ENCODE measurements around the gene CLEC2A. TPM values are rescaled to one million over a fixed set of nuclear protein-coding genes. Genes with fewer than 3 reads are reported as not detected.
"Not testable (repeated sequence)": the region's sequence is repeated elsewhere in the genome, so short reads cannot be mapped to it uniquely, and the experiment has no call there.

The CLEC2A gene, protein sequence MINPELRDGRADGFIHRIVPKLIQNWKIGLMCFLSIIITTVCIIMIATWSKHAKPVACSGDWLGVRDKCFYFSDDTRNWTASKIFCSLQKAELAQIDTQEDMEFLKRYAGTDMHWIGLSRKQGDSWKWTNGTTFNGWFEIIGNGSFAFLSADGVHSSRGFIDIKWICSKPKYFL
- total RNA-seq = not detected

DNA sequence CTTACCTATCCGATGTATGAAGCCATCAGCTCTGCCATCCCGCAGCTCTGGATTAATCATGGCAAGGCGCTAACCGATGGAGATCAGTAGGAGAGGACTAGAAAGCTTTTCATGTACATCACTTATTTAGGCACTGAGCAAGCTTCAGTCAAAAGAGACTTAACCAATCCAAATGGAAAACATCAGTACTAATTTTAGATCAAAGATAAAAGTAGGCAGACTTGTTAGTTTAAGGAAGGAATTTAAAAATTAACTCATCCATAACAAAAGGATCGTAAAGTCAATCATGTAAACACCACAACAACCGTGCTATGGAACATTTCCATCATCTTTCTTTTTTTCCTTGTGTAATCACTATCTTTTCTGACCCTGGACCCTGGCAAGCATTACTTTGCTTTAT, at the start of gene CLEC2A:
Gene CLEC2A (minus strand): TSS at position 101 of the 400 bp plus-strand sequence. CDS start 41 bp downstream, at position 60.
- no peak for DNase-seq (ENCODE audit: low spot score)

DNA sequence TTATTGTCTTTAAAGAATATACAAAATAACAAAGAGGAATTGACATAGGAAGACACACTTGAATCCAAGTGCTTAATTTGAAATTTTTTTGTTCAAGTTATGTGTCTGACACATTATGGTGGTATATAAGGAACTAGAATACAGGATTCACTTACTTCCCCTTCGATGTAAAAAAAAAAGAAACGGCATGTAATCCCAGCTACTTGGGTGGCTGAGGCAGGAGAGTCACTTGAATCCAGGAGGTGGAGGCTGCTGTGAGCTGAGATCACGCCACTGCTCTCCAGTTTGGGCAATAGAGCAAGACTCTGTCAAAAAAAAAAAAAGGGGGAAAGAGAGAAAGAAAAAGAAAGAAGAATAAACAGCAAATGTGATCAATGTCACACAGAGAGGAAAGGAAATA, 48.0 kb upstream of the CLEC2A start:
- DNase-seq (ENCODE audit: low spot score) = no peak

DNA sequence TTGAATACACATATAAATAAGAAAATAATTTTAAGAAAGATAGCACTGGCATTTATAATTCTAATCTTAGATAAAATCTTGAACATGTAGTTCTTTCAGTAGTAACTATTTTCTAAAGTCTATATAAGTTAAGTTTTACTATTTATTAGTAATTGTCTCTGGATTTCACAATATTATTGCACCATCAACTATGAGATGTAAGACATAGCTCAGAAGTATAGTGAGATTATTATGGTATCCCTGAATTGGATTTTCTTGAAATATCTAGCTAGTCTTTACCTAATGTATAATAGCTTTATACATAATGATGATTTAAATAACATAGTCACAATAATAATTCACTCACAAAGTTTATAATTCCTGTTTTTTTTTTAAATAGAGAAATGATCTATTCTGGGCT, 45.7 kb upstream of the CLEC2A start:
- DNase-seq (ENCODE audit: low spot score) = no peak

DNA sequence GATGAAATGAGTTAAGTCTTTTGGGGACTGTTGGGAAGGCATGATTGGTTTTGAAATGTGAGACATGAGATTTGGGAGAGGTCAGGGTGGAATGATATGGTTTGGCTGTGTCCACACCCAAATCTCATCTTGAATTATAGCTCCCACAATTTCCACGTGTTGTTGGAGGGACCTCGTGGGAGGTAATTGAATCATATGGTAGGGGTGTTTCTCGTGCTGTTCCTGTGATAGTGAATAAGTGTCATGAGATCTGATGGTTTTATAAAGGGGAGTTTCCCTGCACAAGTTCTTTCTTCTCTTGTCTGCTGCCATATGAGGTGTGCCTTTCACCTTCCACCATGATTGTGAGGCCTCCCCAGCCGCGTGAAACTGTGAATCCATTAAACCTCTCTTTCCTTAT, 44.5 kb upstream of the CLEC2A start:
- DNase-seq (ENCODE audit: low spot score) = not testable (repeated sequence)

DNA sequence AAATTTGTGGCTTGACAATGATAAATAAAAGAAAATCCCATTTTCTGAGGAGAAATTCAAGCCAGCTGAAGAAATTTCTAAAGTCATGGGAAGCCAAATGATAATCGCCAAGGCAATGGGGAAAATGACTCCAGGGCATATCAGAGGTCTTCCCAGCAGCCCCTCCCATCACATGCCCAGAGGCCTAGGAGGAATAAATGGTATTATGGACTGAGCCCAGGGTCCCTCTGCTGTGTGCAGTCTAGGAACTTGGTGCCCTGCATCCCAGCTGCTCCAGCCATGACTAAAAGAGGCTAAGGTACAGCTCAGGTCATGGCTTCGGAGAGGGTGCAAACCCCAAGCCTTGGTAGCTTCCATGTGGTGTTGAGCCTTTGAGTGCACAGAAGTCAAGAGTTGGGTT, 43.4 kb upstream of the CLEC2A start:
- DNase-seq (ENCODE audit: low spot score) = no peak

DNA sequence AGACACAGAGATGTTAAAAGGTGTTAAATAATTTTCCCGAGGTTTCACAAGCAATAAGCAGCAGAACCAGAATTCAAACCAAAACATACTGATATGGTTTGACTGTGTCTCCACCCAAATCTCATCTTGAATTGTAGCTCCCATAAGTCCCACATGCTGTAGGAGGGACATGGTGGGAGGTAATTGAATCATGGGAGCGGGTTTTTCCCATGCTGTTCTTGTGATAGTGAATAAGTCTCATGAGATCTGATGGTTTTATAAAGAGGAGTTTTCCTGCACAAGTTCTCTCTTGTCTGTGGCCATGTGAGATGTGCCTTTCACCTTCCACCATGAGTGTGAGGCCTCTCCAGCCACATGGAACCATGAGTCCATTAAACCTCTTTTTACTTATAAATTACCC, 42.6 kb upstream of the CLEC2A start:
- not testable (repeated sequence) for DNase-seq (ENCODE audit: low spot score)

DNA sequence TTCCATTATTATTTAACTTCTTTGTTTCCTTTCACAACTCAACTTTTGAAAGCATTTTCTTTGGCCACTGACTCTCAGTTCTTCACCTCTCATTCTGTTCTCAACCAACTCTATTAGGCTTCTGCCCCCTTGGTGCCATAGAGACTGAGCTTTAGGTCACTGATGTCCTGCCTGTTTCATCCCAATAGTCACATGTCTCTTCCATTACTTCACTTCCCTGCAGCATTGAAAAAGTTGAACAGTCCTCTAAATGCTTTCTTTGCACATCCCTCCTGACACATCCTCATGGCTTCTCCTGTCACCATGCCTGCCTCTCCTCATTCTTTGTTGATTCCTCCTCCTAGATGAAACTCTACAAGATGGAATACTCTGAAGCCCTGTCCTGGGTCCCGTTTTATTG, 41.8 kb upstream of the CLEC2A start:
- DNase-seq (ENCODE audit: low spot score) = no peak

DNA sequence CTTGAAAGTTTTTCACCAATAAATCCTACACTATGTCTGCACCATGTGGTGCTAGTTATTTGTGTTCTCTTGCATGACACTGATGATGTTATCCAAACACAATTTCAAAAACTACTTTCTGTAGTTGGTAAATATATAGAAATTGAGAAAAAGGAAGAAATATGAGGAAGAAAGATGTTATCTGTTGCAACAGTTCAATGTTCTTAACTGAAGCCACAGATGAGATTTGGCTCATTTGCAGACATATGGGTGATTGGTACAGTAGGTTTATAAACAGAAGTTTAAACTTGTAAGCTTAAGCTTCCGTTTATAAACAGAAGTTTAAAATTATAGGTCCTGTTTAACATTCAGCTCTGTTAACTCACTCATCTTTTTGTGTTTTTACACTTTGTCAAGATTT, 39.0 kb upstream of the CLEC2A start, which contains the start of gene CLEC12A:
Gene CLEC12A (plus strand): TSS at position 229 of the 400 bp plus-strand sequence. CDS start 188 bp downstream, outside the sequence.
- no peak for DNase-seq (ENCODE audit: low spot score)

DNA sequence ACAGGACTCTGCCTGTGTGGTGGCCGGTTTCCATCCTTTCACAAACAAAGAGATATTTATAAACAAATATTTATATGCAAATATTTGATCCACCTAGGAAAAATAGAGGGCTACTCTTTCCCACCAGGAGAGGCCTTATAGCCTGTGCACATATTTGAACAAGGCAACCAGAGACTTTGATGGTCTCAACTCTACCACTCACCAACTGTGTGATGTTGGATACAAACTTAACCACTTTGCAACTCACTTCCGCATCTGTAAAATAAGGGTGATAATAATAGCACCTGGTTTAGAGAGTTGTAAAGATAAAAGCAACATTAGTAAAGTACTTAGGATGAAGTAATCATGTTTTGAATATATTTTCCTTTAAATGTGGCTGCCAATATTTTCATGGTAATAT, 37.5 kb upstream of the CLEC2A start:
- no peak for DNase-seq (ENCODE audit: low spot score)

DNA sequence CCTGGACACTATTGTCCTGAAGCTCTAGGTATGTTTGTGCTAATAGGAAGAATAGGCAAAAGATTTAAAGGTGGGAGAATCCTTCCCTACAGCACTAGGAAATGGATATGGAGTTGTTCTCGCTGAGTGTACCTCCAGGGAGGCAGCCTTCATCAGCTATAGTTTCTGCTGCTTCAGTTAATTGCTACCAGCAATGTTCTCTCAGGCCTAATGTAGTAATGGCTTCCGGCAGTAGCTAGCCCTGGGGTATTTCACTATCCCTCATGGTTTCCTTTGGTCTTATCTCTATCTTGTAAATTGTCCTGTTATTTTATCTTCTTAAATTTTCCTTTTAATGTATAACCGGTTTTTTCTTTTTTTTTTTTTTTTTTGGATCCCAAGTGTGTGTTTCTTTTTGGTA, 29.7 kb upstream of the CLEC2A start:
- no peak for DNase-seq (ENCODE audit: low spot score)

DNA sequence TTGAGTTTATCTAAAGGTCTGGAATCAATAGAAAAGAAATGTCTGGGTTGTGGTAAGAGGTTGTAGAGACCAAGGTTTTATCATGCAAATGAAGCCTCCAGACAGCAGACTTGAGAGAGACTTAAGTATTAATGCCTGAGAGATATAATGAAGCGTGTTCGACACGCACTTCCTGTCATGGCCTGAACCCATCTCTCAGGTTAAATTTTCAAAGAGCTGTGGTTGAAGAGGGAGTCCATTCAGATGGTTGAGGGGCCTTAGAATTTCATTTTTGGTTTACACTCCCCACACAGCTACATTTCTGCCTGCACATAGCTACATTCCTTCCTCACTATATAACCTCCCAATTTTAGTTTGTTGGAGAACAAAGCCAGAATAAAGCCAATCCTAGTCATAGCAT, 28.9 kb upstream of the CLEC2A start:
- DNase-seq (ENCODE audit: low spot score) = no peak

DNA sequence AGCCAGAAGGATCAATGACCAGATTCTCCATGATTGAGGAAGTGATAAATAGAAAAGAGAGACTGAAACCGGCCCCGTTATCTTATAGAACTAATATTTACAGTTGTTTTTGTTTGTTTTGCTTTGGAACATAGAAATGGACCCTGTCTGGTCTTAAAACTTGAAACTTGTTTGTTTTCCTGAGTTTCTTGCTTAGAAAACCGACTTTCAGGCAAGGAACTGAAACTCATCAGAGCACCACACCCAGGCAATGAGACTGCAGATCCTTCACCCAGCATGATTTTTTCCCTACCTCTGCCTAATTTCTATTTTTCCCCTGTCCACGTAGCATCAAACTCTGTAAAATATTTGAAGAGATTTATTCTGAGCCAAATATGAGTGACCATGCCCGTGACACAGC, 28.4 kb upstream of the CLEC2A start:
- no peak for DNase-seq (ENCODE audit: low spot score)

DNA sequence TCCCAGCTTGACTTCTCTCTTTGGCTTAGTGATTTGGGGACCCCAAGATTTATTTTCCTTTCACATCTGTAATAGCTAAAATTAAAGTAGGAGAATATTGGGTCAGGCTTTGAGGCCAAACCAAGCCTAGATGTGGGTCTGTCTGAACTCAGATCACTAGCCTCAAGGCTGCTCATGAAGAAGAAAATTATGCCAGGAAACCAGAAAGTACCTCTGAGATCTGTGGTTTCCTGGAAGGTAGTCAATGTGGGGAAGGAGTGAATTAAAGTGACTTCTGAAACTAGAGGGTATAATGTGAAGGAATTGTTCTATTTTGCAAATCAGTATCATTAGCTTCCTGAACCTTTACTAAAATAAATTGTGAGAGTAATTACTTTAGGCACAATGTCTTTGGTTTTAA, 25.7 kb upstream of the CLEC2A start:
- no peak for DNase-seq (ENCODE audit: low spot score)

DNA sequence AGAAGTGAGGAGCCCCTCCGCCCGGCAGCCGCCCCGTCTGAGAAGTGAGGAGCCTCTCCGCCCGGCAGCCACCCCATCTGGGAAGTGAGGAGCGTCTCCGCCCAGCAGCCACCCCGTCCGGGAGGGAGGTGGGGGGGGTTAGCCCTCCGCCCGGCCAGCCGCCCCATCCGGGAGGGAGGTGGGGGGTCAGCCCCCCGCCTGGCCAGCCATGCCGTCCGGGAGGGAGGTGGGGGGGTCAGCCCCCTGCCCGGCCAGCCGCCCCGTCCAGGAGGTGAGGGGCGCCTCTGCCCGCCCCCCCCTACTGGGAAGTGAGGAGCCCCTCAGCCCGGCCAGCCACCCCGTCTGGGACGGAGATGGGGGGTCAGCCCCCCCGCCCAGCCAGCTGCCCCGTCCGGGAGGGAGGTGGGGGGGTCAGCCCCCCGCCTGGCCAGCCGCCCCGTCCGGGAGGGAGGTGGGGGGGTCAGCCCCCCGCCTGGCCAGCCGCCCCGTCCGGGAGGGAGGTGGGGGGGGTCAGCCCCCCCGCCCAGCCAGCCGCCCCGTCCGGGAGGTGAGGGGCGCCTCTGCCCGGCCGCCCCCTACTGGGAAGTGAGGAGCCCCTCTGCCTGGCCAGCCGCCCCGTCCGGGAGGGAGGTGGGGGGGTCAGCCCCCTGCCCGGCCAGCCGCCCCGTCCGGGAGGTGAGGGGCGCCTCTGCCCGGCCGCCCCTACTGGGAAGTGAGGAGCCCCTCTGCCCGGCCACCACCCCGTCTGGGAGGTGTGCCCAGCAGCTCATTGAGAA, 21.0 kb upstream of the CLEC2A start:
- not testable (repeated sequence) for DNase-seq (ENCODE audit: low spot score)

DNA sequence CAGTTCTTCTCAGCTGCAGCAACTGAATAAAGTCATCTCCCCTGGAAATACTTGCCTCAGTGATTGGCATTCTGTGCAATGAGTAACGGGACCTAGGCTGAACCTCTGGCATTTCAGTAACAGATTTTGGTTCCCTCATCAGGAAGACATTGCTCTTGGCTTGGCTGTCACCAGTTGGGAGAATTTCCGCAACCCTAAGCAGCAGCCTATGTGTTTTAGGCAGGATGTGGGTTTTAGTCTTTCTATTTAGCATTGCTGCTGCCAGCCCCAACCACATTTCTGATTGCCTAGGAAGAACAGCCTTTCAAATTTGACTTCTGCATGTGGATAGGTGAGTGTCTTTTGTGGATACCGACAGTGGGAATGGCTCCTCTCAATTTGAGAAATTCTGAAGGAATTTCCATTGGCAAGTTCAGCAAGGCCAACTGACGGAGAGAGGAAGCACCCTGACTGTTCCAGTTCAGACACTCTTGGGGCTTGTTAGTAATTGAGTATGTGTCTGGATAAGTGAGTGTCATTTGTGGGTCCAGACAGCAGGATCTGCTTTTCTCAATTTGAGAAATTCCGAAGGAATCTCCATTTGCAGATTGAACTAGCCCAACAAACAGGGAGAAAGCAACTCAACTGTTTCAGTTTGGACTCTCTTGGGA, 19.0 kb upstream of the CLEC2A start:
- no peak for DNase-seq (ENCODE audit: low spot score)

DNA sequence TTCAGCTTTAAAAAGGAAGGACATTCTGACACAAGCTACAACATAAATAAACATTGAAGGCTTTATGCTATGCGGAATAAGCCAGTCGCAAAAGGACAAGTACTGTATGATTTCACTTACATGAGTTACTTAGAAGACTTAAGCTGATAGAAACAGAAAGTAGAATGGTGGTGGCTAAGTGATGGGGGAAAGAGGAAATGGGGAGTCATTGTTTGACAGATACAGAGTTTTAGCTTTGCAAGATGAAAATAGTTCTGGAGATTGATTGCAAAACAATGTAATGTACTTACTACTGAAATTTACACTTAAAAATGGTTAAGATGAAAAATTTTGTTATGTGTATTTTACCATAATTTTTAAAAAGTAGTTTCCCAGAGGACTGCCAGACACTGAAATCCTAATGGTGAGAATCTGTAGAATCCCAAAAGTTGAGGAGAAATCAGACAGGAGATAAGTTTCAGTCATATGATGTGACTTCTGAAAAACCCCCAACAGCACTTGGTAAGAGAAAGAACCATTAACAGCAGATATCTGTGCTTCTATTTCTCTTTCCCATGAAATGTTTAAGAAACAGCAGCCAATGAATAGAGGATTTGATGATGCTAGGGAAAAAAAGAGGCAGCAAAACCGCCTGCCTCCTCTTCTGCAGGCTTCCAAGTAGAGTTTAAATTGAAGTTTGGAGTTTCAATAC, 16.6 kb upstream of the CLEC2A start:
- DNase-seq (ENCODE audit: low spot score) = no peak

DNA sequence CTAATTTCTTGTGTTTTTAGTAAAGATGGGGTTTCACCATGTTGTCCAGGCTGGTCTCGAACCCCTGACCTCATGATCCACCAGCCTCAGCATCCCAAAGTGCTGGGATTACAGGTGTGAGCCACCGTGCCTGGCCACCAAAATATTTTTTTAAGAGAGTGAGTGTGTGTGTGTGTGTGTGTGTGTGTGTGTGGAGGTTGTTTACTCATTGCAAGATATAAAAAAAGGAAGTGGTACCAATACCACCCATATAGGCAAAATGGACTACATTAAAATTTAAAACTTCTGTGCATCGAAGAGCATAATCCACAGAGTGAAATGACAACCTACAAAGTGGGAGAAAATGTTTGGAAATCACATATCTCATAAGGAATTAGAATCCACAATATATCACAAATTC, 15.5 kb upstream of the CLEC2A start:
- DNase-seq (ENCODE audit: low spot score) = no peak

DNA sequence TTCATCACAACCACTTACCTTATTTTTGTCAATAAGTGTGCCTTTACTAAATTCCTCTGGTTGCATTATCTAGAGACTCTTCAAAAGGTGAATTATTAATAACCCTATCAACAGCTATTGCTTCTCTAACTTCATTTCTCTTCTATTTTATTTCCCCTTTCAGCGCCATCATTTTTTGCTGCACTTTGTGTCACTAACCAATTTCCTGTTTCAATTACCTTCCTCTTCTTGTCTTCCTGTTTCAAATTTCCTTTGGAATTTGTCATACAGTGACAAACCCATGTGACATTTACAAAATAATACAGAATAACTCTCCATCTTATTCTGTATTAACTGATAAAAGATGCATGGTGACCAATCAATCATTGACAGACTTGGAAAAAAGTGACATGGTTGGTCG, 12.2 kb upstream of the CLEC2A start:
- no peak for DNase-seq (ENCODE audit: low spot score)

DNA sequence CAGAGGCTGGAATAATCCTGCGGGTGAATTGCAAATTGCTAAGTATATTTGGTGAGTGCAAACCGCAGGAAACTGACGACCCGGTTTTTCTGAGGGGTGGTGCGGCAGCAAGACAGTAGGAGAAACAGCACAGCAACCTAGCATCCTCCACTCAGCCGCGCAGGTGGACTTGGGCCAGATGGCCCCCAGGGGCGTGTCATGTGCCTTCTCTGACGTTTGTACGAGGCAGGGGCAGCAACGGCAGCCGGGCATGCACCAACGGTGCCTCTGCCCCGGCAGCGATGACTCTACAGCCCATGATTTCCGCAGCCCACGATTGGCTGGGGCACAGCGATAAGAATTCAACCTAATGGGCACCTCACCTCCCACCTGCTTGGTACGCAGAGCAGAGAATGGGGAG, 11.1 kb upstream of the CLEC2A start:
- no peak for DNase-seq (ENCODE audit: low spot score)

DNA sequence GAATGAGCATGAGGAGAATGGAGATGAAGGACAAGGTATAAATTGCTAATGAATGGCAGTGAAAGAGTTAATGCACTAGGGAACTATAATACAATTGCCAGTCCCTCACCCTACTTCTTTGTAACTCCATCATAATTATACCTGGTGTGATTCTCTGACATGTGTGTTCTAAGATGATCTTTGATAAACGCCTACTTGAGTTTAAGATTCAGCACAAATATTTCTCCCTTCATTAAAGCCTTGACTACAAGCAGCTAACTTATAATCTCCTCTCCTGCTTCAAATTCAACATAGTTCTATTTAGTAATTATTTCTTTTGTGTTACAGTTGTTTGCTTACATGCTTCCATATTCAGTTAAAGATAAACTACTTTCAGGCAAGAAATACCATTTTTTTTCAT, 9.7 kb upstream of the CLEC2A start:
- no peak for DNase-seq (ENCODE audit: low spot score)

DNA sequence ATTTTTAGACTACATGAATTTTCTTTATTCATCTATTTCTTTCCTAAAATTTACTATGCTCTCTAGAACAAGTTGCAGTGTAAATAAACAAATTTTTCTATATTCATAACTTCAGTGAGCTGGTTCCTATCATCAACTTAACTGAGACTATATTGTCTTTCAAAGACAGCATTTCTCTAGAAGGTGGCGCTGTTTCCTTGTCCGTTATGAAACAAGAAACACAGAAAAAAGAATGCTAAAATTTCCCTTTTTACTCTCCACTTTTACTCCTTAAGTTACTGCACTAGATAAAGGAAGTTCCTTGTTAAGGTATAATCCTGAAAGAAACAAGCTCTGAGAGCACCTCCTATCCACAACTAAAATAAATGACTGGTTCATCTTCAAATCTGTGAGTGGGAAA, 8.2 kb upstream of the CLEC2A start:
- no peak for DNase-seq (ENCODE audit: low spot score)

DNA sequence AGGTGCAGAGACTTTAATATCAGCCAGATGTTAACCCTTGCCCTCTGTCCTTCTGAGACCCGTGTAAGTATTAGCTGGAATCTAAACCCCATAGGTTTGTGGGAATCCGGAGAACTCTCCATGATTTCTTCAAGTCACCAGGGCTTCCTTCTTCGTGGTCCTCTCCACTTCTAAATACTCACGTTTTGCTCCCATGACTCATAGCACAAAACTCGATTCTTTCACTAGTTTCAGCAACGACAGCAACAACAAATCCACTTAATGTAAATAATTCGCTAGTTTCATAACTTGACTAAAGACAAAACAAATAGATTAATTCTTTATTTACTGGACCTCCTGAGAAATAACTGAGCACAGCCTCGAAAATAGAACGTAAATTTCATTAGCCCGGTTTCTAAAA, 4.4 kb upstream of the CLEC2A start:
- no peak for DNase-seq (ENCODE audit: low spot score)

DNA sequence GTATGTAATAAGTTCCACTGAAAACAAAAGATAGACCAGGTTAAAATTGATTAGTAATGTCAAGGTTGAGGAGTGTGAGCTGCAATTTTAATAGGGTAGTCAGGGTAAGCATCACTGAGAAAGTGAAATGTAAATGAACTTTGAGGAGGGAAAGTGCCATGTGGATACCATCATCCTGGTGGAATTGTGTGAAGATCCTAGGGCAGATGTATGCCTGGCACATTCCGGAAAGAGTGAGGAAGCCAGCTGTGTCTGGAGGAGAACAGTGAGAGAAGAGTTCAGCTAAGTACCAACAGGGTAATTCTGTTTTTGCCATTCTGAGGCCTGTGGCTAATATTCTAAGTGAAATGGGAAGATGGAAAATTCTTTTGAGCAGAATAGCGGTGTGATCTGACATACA, 2.9 kb upstream of the CLEC2A start:
- no peak for DNase-seq (ENCODE audit: low spot score)

All from ureter (tissue), 1 donor.